ENCODE measurements around the gene FNDC7. TPM values are rescaled to one million over a fixed set of nuclear protein-coding genes. Genes with fewer than 3 reads are reported as not detected.
"Not testable (repeated sequence)": the region's sequence is repeated elsewhere in the genome, so short reads cannot be mapped to it uniquely, and the experiment has no call there.

The FNDC7 gene
- total and polyA plus RNA-seq, 2 donors = 0.05 TPM

DNA sequence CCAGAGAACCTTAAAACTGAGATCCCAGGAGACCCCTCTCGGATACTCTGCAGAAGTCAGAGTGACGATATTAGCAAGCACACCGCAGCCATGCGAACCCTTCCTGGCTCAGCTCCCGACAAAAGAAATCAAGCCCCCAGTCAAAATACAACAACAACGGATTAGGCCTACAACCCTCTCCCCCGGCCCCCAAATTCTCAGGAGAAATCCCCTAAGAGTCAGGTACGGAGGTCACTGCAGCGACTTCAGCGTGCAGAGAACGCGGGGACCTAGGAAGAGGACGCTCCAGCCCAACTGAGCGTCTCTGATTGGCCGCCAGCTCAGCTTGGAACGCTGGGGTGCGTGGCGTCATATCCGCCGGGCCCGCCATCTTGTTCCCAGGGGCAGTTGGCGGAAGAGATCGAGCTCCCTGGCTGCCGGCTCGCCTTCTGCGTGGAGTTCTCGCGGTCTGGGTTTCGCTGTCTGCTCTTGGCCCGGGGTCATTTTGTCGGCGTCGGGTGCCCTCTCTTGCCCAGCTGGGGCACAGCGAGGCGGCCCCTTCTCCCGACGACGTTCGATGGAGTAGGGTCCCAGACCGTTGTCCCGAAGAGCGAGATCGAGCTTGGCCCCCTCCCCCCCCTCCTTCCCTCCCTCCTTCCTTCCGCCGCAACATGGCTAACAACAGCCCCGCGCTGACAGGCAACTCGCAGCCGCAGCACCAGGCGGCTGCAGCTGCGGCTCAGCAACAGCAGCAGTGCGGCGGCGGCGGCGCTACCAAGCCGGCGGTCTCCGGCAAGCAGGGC, 20.6 kb upstream of the FNDC7 start, which contains the start of gene PRPF38B:
Gene PRPF38B, plus strand, starts transcription at position 369 of the 782 bp plus-strand sequence. Its CDS starts 282 bp downstream, at position 651.
- Histone ChIP-seq H3K4me1 (ENCODE audit: control insufficient read depth in 2 of 2, insufficient read depth in 2 of 2, low read length in 2 of 2) (peaks cover 0 to 6% of the 10 kb centered on the region in 2 donors), H3K9me3 (ENCODE audit: control insufficient read depth in 2 of 2, insufficient read depth in 1 of 2, low read length in 1 of 2) (peaks cover 0 to 2% of the 10 kb centered on the region in 2 donors), H3K36me3 (ENCODE audit: control insufficient read depth in 2 of 2, insufficient read depth in 2 of 2, low read length in 1 of 2) (peaks cover 10 to 17% of the 10 kb centered on the region in 2 donors), H3K27me3 (ENCODE audit: control insufficient read depth in 2 of 2, insufficient read depth in 1 of 2, low read length in 1 of 2) (no peaks in the 10 kb centered on the region), H3K4me3 (ENCODE audit: low read length in 2 of 2) (peak within 1 kb of the TSS; percentile 76 to 80), H3K27ac (ENCODE audit: low read depth in 1 of 2, low read length in 1 of 2) (peak within 1 kb of the TSS; percentile 100)
- peak; percentile 81 to 97 (median 90) for DNase-seq (ENCODE audit: low read depth in 6 of 9, low spot score in 9 of 9)
- WGBS = under 1% methylated on average over 59 of the region's 59 CpGs

GRCh38 chr1:108692724-108693655, 19.7 kb upstream of the FNDC7 start:
- Histone ChIP-seq H3K9me3 (ENCODE audit: control insufficient read depth in 2 of 2, insufficient read depth in 1 of 2, low read length in 1 of 2) (peaks cover 0 to 2% of the 10 kb centered on the region in 2 donors), H3K27me3 (ENCODE audit: control insufficient read depth in 2 of 2, insufficient read depth in 1 of 2, low read length in 1 of 2) (no peaks in the 10 kb centered on the region), H3K27ac (ENCODE audit: low read depth in 1 of 2, low read length in 1 of 2) (peak overlapping the region; percentile 100), H3K36me3 (ENCODE audit: control insufficient read depth in 2 of 2, insufficient read depth in 2 of 2, low read length in 1 of 2) (peaks cover 15 to 25% of the 10 kb centered on the region in 2 donors), H3K4me3 (ENCODE audit: low read length in 2 of 2) (peak overlapping the region; percentile 76 to 80), H3K4me1 (ENCODE audit: control insufficient read depth in 2 of 2, insufficient read depth in 2 of 2, low read length in 2 of 2) (peaks cover 0 to 6% of the 10 kb centered on the region in 2 donors)
- DNase-seq (ENCODE audit: low read depth in 6 of 9, low spot score in 9 of 9) = peak; percentile 18 to 96 (median 84)
- WGBS = under 1% methylated on average over 36 of the region's 36 CpGs

GRCh38 chr1:108695535-108695934, 17.2 kb upstream of the FNDC7 start:
- Histone ChIP-seq H3K27ac (ENCODE audit: low read depth in 1 of 2, low read length in 1 of 2) (no peak overlapping the region), H3K9me3 (ENCODE audit: control insufficient read depth in 2 of 2, insufficient read depth in 1 of 2, low read length in 1 of 2) (peaks cover 0 to 2% of the 10 kb centered on the region in 2 donors), H3K4me3 (ENCODE audit: low read length in 2 of 2) (no peak overlapping the region), H3K27me3 (ENCODE audit: control insufficient read depth in 2 of 2, insufficient read depth in 1 of 2, low read length in 1 of 2) (no peaks in the 10 kb centered on the region), H3K4me1 (ENCODE audit: control insufficient read depth in 2 of 2, insufficient read depth in 2 of 2, low read length in 2 of 2) (peaks cover 0 to 6% of the 10 kb centered on the region in 2 donors), H3K36me3 (ENCODE audit: control insufficient read depth in 2 of 2, insufficient read depth in 2 of 2, low read length in 1 of 2) (peaks cover 34 to 51% of the 10 kb centered on the region in 2 donors)
- no peak for DNase-seq (ENCODE audit: low read depth in 6 of 9, low spot score in 9 of 9)
- WGBS = 48% methylated on average over 5 of the region's 5 CpGs

- H3K27ac ChIP-seq (ENCODE audit: low read depth in 1 of 2, low read length in 1 of 2) = peak overlapping the region in 1 of 2 donors; percentile 31
- H3K9me3 ChIP-seq (ENCODE audit: control insufficient read depth in 2 of 2, insufficient read depth in 1 of 2, low read length in 1 of 2) = no peaks in the 10 kb centered on the region
- WGBS = 95% methylated on average over 22 of the region's 22 CpGs
- H3K36me3 ChIP-seq (ENCODE audit: control insufficient read depth in 2 of 2, insufficient read depth in 2 of 2, low read length in 1 of 2) = peaks cover 37 to 61% of the 10 kb centered on the region in 2 donors
- no peak overlapping the region for H3K4me3 ChIP-seq (ENCODE audit: low read length in 2 of 2)
- no peak for DNase-seq (ENCODE audit: low read depth in 6 of 9, low spot score in 9 of 9)
- no peaks in the 10 kb centered on the region for H3K27me3 ChIP-seq (ENCODE audit: control insufficient read depth in 2 of 2, insufficient read depth in 1 of 2, low read length in 1 of 2)
- peaks cover 0 to 6% of the 10 kb centered on the region in 2 donors for H3K4me1 ChIP-seq (ENCODE audit: control insufficient read depth in 2 of 2, insufficient read depth in 2 of 2, low read length in 2 of 2)
These were observed 13.1 kb upstream of the FNDC7 start for GRCh38 chr1:108699375-108700332.

GRCh38 chr1:108701176-108701849, 11.4 kb upstream of the FNDC7 start:
- no peak overlapping the region for H3K27ac ChIP-seq (ENCODE audit: low read depth in 1 of 2, low read length in 1 of 2)
- H3K9me3 ChIP-seq (ENCODE audit: control insufficient read depth in 2 of 2, insufficient read depth in 1 of 2, low read length in 1 of 2) = no peaks in the 10 kb centered on the region
- peaks cover 0 to 6% of the 10 kb centered on the region in 2 donors for H3K4me1 ChIP-seq (ENCODE audit: control insufficient read depth in 2 of 2, insufficient read depth in 2 of 2, low read length in 2 of 2)
- H3K4me3 ChIP-seq (ENCODE audit: low read length in 2 of 2) = no peak overlapping the region
- H3K27me3 ChIP-seq (ENCODE audit: control insufficient read depth in 2 of 2, insufficient read depth in 1 of 2, low read length in 1 of 2) = no peaks in the 10 kb centered on the region
- WGBS = 97% methylated on average over 5 of the region's 5 CpGs
- DNase-seq (ENCODE audit: low read depth in 6 of 9, low spot score in 9 of 9) = no peak
- peaks cover 33 to 52% of the 10 kb centered on the region in 2 donors for H3K36me3 ChIP-seq (ENCODE audit: control insufficient read depth in 2 of 2, insufficient read depth in 2 of 2, low read length in 1 of 2)

GRCh38 chr1:108702109-108702508, 10.6 kb upstream of the FNDC7 start:
- WGBS = 97% methylated on average over 6 of the region's 6 CpGs
- DNase-seq (ENCODE audit: low read depth in 6 of 9, low spot score in 9 of 9); H3K4me1 ChIP-seq (ENCODE audit: control insufficient read depth in 2 of 2, insufficient read depth in 2 of 2, low read length in 2 of 2); H3K4me3 ChIP-seq (ENCODE audit: low read length in 2 of 2); H3K27me3 ChIP-seq (ENCODE audit: control insufficient read depth in 2 of 2, insufficient read depth in 1 of 2, low read length in 1 of 2); H3K9me3 ChIP-seq (ENCODE audit: control insufficient read depth in 2 of 2, insufficient read depth in 1 of 2, low read length in 1 of 2): not testable (repeated sequence)
- Histone ChIP-seq H3K27ac (ENCODE audit: low read depth in 1 of 2, low read length in 1 of 2) (peak overlapping the region in 1 of 2 donors; percentile 31), H3K36me3 (ENCODE audit: control insufficient read depth in 2 of 2, insufficient read depth in 2 of 2, low read length in 1 of 2) (peaks cover 27 to 45% of the 10 kb centered on the region in 2 donors)

DNA sequence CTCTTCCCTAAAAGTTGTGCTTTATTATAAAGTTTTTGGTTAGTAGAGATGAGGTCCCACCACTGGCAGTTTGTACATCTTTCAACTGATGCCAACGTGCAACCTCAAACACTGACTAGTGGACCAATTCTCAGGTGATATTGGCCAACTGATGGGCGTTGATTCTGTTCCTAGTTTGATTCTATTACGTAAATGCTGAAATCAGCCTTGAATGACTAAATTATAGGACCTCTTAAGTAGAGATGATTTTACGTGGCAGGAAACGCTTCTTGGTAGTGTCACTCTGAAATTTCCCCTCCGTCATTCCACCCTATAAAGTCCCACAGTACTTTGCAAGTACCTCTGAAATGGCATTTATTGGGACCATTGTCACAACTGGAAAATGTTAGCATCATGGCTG, 8.8 kb upstream of the FNDC7 start:
- Histone ChIP-seq H3K4me1 (ENCODE audit: control insufficient read depth in 2 of 2, insufficient read depth in 2 of 2, low read length in 2 of 2) (peaks cover 0 to 6% of the 10 kb centered on the region in 2 donors), H3K27me3 (ENCODE audit: control insufficient read depth in 2 of 2, insufficient read depth in 1 of 2, low read length in 1 of 2) (no peaks in the 10 kb centered on the region), H3K4me3 (ENCODE audit: low read length in 2 of 2) (no peak overlapping the region), H3K9me3 (ENCODE audit: control insufficient read depth in 2 of 2, insufficient read depth in 1 of 2, low read length in 1 of 2) (no peaks in the 10 kb centered on the region), H3K36me3 (ENCODE audit: control insufficient read depth in 2 of 2, insufficient read depth in 2 of 2, low read length in 1 of 2) (peaks cover 15 to 26% of the 10 kb centered on the region in 2 donors), H3K27ac (ENCODE audit: low read depth in 1 of 2, low read length in 1 of 2) (no peak overlapping the region)
- no peak for DNase-seq (ENCODE audit: low read depth in 6 of 9, low spot score in 9 of 9)
- WGBS = 85% methylated on average over 6 of the region's 6 CpGs

DNA sequence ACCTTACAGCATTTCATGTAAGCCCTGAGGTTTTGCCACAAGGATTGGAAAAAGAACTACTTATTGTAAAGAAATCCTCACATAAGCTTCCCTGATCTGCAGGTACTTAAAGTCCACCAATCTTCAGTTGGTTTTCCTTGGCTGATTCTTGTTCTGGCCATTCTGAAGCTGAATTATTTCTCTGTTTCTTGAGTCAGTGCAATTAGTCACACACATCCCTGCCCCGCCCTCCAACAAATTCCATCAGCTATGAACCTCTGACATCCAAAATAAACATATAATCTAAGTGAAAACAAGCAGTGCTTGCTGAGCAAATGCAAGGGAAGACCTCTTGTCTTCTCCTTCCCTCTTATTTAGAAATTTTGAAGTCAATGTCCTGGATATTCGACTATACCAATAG, 8.2 kb upstream of the FNDC7 start:
- Histone ChIP-seq H3K4me1 (ENCODE audit: control insufficient read depth in 2 of 2, insufficient read depth in 2 of 2, low read length in 2 of 2) (peaks cover 0 to 6% of the 10 kb centered on the region in 2 donors), H3K4me3 (ENCODE audit: low read length in 2 of 2) (no peak overlapping the region), H3K27me3 (ENCODE audit: control insufficient read depth in 2 of 2, insufficient read depth in 1 of 2, low read length in 1 of 2) (no peaks in the 10 kb centered on the region), H3K9me3 (ENCODE audit: control insufficient read depth in 2 of 2, insufficient read depth in 1 of 2, low read length in 1 of 2) (peaks cover 0 to 1% of the 10 kb centered on the region in 2 donors), H3K36me3 (ENCODE audit: control insufficient read depth in 2 of 2, insufficient read depth in 2 of 2, low read length in 1 of 2) (peaks cover 10 to 21% of the 10 kb centered on the region in 2 donors), H3K27ac (ENCODE audit: low read depth in 1 of 2, low read length in 1 of 2) (no peak overlapping the region)
- DNase-seq (ENCODE audit: low read depth in 6 of 9, low spot score in 9 of 9) = no peak
- 86% methylated on average over 2 of the region's 2 CpGs for WGBS

Data from thymus (tissue), 11 donors.